ENCODE data around the gene PGAP3.

The PGAP3 gene

DNA sequence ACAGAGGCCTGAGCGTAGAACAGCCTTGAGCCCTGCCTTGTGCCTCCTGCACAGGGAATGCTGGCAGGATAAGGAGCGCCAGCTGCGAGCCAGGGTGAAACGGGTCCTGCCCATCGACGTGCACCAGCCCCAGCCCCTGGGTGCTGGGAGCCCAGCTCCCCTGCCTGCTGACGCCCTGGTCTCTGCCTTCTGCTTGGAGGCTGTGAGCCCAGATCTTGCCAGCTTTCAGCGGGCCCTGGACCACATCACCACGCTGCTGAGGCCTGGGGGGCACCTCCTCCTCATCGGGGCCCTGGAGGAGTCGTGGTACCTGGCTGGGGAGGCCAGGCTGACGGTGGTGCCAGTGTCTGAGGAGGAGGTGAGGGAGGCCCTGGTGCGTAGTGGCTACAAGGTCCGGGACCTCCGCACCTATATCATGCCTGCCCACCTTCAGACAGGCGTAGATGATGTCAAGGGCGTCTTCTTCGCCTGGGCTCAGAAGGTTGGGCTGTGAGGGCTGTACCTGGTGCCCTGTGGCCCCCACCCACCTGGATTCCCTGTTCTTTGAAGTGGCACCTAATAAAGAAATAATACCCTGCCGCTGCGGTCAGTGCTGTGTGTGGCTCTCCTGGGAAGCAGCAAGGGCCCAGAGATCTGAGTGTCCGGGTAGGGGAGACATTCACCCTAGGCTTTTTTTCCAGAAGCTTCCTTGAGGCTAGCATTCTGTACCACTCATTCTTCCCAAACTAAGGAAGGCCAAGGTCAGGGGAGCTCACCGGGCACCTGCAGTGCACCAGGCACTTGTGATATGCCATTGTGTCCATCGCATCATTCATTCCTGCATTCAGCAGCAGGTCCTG is 17.7 kb downstream of the PGAP3 start:
- DNase-seq = no peak

DNA sequence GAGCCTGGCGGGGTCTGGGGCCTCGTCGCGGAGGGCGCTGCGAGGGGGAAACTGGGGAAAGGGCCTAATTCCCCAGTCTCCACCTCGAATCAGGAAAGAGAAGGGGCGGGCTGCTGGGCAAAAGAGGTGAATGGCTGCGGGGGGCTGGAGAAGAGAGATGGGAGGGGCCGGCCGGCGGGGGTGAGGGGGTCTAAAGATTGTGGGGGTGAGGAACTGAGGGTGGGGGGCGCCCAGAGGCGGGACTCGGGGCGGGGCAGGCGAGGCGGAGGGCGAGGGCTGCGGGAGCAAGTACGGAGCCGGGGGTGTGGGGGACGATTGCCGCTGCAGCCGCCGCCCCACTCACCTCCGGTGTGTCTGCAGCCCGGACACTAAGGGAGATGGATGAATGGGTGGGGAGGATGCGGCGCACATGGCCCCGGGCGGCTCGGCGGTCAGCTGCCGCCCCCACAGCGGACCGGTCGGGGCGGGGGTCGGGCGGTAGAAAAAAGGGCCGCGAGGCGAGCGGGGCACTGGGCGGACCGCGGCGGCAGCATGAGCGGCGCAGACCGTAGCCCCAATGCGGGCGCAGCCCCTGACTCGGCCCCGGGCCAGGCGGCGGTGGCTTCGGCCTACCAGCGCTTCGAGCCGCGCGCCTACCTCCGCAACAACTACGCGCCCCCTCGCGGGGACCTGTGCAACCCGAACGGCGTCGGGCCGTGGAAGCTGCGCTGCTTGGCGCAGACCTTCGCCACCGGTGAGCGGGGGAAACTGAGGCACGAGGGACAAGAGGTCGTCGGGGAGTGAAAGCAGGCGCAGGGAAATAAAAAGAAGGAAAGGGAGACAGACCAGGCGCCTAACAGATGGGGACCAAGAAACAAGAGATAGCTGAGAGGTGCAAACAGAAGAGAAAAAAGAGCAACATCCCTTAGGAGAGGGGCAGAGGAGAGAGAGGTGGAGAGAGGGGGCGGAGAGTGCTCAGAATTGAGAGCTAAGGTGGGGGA is 19.6 kb downstream of the PGAP3 start, which contains the start of gene PNMT:
Gene PNMT (plus strand): TSS at position 509 of the 980 bp plus-strand sequence. CDS start 23 bp downstream, at position 532.
- DNase-seq = peak; percentile 19

DNA sequence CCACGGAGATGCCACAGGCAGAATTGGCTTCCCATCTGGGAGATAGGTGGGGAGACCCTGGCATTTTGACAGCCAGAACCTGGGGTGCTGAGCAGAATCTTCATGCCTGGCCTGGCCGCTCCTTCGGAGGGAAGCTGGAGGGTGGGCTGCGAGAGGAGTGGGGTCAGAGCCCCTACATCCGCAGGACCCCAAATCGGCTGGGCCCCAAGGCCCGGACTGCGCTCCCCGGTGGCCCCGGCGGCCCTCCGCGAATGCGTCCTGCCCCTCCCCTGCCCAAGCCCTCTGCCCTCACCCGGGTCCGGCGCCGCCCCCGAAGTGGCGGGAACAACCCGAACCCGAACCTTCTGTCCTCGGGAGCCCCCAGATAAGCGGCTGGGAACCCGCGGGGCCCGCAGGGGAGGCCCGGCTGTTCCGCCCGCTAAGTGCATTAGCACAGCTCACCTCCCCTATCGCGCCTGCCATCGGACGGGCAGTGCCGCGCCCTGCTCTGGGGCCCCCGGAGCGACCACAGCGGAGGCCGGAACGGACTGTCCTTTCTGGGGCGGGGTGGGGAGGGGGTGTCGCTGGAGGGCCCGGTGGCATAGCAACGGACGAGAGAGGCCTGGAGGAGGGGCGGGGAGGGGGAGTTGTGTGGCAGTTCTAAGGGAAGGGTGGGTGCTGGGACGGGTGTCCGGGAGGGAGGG is 20.5 kb downstream of the PGAP3 start:
- DNase-seq = no peak

DNA sequence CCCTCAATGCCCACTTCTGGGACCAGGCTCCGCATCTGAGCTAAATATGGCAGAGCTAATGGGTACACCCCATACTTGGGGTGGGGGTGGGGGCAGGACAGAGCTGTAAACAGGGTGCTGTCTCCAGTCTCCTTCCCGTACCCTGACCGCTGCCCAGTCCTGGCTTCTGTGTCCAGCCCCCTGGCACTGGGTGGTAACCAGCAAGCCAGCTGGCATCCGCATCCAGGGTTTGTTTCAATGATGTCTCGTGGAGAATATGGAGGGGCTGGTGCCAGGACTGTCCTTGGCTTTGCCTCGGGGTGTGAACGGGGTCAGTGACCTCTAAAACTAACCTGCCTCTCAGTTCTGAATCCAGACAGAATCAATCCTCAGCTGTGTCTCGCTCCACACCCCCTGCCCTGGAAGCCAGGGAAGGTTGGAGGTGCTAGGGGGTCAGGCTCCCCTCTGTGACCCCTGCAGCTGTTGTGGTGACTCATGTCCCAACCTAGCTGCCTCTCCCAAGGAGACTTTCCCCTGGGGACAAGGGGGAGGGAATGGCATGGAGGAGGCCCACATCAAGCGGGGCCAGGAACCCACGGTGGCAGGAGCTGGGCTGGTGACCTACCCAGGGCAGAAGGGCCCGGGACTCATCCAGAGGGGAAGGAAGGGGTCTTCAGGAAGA is 21.1 kb downstream of the PGAP3 start:
- DNase-seq = peak; percentile 59

DNA sequence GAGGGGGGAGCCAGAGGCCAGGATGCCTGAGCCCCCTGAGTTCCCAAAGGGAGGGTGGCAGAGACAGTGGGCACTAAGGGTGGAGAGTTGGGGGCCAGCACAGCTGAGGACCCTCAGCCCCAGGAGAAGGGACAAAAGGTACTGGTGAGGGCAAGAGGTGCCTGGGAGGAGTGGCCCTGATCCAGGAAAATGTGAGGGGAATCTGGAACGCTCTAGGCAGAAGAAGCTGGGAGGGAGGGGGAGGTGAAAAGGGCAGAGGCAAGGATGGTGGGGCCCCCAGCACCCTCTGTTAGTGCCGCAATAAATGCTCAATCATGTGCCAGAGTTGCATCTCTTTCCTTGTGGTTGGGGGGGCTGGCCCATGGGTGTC is 21.6 kb downstream of the PGAP3 start:
- DNase-seq = peak; percentile 59

DNA sequence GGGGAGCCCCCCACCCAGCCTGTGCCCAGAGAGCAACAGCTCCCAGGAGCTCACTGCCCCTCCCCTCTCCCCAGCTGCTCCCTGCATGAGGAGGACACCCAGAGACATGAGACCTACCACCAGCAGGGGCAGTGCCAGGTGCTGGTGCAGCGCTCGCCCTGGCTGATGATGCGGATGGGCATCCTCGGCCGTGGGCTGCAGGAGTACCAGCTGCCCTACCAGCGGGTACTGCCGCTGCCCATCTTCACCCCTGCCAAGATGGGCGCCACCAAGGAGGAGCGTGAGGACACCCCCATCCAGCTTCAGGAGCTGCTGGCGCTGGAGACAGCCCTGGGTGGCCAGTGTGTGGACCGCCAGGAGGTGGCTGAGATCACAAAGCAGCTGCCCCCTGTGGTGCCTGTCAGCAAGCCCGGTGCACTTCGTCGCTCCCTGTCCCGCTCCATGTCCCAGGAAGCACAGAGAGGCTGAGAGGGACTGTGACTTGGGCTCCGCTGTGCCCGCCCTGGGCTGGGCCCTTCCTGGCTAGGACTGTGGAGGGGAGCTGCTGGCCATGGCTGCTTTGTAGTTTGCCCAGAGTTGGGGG is 22.1 kb downstream of the PGAP3 start:
- peak; percentile 50 for DNase-seq

DNA sequence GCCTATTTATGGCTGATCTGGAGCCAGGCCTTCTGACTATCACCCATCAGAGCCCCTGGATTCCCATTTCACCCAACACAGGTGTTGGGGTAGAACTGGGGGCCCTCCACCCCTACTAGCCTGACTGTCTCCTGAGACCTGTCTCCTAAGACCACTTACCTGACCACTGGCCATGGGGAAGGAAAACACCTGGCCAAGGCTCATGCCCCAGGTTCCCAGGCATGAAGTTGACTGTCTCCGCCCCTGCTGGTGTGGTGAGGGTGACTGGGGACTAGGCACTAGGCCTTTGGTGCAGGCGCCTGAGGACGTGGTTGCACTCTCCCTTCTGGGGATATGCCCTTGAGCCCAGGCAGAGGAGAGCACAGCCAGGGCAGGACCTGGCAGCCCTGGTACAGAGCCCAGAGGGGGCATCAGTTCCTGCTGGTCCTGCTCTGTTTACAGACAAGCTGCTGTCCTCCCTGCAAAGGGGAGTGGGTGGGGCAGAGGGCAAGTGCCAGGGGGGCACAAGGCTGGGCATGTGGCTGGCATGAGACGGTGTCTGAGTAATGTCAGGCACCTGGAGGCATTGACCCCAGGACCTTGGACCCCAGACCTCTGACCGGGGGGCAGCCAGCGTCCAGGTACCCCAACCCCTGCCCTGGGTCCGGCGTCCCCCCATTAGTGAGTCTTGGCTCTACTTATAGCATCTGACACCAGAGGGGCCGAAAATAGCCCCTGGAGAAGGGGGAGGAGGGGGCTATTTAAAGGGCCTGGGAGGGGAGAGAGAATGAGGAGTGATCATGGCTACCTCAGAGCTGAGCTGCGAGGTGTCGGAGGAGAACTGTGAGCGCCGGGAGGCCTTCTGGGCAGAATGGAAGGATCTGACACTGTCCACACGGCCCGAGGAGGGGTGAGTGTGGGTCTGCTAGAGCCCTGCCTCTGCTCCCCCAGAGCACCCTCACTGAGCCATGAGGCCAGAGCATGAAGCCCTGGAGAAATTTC is 23.0 kb downstream of the PGAP3 start, which contains the start of gene TCAP:
Gene TCAP (plus strand): TSS at position 769 of the 981 bp plus-strand sequence. CDS start 11 bp downstream, at position 780.
- DNase-seq = no peak

DNA sequence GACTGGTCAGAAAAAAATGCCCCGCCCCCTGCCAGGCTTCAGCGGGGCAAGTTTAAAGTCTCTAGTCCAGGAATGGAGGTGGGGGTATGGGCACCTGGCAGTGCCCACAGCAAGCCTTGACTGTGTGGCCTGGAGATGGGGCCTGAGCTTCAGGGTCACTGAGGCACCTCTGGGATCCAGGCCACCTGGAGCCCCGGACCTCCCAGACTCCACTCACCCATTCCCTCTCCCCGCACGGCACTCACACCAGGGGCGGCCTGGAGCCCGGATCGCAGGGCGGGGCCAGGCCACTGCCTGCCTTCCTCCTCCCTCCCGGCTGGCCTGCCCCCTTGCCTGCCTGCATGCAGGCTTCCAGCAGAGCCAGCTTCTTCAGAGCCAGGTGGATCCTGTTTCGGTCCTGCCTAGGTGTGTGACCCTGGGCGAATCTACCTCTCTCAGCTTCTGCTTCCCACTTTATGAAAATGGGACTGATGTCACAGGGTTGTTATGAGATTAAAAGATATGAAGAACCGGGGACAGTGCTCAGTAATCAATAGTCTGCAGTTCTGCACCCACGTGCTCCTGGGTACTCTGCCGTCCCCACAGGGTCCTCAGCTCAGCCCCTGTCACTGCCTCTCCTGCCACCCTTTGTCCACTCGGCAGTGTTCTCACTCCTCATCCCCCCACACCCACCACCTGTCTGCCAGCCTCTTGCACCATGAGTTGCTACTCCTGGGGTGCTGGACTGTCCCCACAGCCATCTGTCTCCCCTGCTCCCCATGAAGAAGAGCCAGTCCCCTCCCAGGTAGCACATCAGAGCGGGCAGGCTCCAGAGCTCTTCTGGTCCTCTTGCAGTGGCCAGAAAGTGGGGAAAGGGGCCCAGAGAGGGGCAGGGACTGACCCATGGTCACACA is 23.9 kb downstream of the PGAP3 start:
- DNase-seq = no peak

DNA sequence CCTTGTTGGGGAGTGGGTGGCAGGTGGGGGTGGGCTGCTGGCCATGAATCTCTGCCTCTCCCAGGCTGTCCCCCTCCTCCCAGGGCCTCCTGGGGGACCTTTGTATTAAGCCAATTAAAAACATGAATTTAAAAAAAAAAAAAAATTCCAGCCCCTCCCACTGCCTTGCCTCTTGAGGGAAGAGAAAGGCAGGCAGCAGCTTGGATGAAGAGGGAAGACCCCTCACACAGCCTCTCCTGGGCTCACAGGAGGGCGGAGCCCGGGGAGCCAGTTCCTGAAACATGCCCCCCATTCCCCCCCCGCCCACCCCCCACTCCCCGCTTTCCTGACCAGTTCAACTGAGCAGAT is 24.5 kb downstream of the PGAP3 start:
- DNase-seq = no peak

DNA sequence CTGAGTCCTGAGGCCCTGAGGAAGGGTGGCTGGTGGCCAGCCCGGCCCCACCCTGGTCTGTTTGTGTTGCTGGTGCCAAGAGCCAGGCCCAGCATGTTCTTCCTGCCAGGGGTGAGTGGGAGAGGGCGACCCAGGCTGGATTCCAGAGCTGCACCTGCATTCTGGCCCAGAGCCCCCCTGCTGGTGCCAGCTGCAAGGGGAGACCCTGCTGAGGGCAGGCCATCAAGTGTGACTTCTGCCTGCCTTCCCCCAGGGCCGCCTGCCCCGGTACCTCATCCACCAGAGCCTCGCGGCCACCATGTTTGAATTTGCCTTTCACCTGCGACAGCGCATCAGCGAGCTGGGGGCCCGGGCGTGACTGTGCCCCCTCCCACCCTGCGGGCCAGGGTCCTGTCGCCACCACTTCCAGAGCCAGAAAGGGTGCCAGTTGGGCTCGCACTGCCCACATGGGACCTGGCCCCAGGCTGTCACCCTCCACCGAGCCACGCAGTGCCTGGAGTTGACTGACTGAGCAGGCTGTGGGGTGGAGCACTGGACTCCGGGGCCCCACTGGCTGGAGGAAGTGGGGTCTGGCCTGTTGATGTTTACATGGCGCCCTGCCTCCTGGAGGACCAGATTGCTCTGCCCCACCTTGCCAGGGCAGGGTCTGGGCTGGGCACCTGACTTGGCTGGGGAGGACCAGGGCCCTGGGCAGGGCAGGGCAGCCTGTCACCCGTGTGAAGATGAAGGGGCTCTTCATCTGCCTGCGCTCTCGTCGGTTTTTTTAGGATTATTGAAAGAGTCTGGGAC is 25.1 kb downstream of the PGAP3 start:
- no peak for DNase-seq

DNA sequence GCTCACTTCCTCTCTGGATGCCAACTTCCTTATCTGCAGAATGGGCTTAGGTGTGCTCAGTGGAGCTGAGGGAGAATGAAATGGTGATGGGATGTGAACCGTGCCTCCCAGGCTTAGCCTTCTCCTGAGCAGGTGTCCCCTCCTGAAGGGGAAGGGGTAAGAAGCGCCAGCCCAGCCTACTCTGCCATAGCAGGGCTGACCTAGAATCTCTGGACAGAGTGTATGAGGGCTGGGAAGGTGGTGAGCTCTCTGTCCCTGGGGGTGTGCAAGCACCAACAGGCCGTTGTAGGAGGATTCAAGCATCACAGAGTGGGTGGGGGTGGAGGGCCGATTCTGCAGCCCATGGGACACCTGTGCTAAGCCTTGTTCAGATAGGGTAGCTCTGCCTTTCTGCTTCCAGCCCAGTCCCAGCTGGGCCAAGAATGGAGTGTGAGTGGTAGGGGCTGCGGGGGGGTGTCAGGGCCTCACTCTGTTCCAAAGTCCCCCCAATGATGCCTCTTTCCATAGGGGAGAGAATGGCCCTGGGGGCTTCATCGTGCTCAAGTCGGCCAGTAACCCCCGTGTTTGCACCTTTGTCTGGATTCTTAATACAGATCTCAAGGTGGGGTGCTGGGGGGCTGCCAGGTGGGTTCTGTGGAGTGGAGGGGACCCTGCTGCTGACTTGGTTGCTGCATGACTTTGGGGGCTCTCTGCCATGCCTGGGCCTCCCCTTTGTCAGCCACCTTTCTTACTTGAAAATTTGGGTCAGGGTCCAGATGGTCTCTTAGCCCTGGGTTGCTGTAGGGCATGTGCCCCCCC is 25.9 kb downstream of the PGAP3 start:
- no peak for DNase-seq

DNA sequence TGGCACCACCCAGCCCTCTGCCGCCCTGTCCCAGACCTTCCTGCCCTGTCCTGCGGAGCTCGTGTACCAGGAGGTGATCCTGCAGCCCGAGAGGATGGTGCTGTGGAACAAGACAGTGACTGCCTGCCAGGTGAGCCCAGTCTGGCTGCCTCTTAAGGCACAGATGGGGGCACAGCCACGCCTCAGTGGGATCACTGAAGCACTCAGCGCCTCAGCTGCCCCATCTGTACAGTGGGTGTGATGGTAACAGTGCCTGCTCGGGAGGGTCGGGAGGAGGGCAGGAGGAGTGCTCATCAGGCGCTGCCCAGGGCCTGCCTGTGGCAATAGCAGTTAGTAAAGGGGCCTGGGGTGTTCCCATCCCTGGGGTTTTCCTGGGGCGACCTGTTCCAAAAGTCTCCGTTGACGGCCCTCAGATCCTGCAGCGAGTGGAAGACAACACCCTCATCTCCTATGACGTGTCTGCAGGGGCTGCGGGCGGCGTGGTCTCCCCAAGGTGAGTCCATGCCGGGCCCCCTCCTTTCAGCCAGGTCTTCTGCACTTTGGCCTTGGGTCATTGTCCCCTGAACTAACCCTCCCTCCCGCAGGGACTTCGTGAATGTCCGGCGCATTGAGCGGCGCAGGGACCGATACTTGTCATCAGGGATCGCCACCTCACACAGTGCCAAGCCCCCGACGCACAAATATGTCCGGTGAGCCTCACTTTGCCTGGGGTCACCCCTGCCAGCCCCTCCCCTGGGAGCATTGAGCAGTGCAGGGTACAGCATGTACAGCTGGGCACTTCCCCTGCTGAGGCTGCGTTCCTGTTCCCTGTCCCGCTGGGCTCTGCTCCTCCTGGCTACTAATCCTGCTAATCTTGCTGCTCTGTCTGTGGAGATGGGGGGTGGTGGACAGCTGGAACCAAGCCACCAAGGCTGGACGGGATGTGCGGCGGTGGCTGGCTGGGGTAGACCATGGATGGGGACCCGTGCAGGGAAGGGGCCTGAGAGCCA is 27.2 kb downstream of the PGAP3 start:
- DNase-seq = no peak

DNA sequence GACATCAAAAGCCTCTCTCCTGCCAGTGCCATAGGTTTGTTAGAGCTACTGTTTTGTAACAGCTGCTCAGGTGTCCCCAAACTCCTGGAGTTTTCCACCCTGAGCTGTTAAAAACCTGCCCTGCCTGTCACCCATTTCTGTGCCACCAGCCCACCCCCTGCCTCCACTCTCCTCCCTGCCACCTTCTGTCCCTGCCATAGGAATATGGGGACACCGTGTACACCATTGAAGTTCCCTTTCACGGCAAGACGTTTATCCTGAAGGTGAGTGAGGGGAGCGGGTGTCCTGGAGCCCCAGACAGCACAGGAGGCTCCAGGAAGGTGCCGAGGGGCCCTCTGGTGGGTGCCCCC is 27.9 kb downstream of the PGAP3 start:
- no peak for DNase-seq

DNA sequence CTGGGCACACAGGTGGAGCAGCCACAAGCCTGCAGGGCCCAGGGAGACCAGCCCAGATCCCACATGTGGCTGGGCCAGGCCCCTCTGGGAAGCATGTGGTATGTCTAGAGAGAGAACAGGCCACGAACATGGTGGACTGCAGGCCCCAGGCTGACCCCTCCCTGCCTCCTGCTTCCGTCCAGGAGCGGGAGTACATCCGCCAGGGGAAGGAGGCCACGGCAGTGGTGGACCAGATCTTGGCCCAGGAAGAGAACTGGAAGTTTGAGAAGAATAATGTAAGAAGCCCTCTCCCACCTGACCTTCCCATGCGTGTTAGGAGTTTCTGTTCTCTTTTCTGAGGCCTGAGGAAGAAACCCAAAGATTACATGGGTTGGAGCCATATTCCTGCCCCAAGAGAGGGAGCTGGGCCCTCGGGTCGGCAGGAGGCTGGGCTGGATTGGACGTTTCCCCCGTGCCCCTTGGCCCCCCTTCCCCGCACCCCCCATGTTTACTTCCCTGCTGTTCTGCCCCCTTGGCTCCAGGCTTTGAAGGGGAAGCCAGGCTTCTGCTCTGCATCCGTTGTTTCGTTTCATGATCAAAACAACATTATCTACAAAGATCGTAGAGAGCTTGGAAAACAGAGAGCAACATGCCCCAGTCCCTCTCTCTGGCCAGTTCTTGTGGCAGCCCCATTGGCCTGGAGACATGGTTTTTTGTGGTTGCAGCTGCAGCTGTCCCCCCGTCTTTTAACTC is 28.4 kb downstream of the PGAP3 start:
- peak; percentile 20 for DNase-seq

DNA sequence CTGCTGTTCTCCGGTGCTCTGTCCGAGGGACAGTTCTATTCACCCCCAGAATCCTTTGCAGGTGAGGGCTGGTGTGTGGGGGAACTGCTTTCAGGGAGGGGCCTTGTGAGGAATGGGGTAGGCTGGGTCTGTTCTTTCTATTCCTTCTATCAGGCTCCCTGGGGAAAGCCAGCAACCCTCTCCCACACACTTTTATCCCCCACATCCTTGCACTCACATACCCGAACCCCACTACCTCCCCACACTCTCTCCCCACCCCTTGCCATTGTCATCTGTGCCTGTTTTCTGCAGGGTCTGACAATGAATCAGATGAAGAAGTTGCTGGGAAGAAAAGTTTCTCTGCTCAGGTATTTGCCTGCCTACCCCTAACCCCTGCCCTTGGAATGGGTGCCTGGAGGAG is 29.1 kb downstream of the PGAP3 start:
- no peak for DNase-seq

DNA sequence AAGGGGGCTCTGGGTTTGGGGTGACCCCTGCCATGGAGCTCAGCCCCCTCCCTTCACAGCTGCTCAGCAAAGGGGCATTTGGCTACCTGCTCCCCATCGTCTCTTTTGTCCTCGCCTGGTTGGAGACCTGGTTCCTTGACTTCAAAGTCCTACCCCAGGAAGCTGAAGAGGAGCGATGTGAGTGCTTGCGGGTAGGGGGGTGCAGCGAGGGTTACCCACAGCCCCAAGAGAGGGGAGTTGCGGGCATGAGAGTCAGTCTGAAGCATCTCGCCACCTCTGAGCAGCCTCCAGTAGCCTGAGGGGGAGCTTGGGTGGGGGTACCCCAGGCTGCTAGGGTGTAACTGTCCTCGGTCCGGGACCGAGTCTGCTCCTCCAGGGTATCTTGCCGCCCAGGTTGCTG is 29.5 kb downstream of the PGAP3 start:
- DNase-seq = no peak

Data from midbrain (tissue), 1 donor.